HS-27A (cell line): ENCODE results near the gene P2RY2.
"Not testable (repeated sequence)": the region's sequence is repeated elsewhere in the genome, so short reads cannot be mapped to it uniquely, and the experiment has no call there.

Source experiments
- DNase-seq: peaks from one replicate; pipeline ENCODE4 v3.0.0-alpha.2; 2012; ENCODE audit warnings: low read depth, missing footprints

The P2RY2 gene

DNA sequence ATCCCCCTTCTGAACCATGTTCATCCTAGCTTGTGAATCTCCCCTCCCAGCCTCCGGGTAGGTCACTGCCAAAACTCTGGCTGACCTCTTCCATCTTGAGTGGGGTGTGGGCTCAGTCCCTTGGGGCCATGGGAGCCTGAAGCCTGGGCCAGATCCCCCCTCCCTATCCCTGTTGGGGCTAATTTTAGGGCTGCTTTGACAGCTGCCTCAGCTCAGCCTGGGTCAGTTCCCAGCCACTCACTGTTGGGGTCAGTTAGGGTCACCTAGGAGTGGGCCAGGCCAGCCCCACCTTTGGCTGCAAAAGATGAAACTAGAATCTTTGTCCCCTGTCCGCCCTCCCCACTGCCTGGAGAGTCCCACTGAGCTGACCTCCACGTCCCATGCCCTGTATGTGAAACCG lies 29.8 kb upstream of the P2RY2 start:
- DNase-seq = no peak

DNA sequence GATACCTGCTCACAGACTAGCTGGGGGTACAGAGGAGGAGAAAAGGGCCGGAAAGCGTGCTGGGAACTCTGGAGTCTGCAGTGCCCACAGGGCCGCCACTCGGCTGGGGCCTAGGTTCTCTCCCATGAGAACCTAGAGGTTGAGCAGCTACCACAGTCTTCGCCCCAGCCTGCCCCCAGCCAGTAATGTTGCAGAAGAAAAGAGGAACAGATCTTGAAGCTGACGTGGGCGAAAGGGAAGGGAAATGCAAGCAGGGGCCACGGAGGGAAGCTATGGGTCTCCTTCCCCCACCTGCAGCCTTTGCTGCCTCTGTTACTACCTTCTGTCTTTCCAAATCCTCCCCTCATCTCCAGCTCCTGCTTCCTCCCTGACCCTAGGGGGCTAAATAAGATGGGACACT lies 28.8 kb upstream of the P2RY2 start:
- no peak for DNase-seq

DNA sequence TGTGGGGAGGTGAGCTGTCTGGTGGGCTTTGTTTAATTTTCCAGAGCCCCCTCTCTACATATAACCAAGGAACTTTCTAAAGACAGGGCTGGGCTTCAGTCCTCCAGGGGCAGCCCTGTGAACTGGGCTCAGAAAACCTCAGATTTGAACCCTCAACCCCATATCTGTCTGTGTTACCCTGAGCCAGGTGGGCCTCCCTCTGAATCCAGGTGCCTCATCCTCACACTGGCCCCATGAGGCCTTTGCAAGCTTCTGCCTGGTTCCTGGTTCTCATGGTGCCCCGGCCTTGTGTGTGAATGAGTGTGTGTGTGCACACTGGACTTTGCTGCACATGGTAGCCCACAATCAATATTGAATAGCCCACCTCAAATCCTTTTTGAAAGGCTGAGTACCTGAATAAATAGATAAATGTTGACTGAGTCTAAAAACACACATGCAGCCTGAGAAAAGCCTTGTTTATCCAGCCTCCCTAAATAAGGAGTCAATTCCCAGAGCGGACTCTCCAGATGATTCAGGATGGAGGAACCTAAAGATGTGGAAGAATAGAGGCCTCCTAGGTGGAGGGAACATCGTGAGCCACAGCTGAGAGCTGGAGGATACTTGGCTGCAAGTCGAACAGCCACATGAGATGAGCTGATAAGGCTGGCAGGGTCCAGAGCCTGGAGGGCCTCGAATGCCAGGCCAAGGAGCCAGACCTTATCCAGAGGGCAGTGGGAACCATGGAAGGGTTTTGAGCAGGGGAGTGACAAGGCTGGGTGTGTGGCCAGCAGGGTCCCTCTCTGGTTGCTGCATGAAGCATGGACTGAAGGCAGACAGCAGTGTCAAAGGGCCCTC lies 28.1 kb upstream of the P2RY2 start:
- DNase-seq = no peak

DNA sequence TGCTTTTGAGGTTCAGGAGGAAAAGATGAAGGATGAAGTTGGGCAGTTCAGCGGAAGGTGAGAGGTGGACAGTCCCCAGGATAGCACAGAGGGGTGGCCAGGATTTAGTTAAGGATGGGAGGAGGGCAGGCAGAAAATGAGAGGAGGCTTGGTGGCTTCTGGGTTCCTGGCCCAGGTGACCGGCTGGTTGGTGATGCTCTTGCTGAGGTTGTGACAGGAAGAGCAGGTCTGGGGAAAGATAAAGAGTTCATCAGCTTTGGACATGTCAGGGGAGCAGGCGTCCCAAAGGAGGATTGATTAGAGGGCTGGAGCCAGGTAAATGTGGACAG lies 27.6 kb upstream of the P2RY2 start:
- no peak for DNase-seq

DNA sequence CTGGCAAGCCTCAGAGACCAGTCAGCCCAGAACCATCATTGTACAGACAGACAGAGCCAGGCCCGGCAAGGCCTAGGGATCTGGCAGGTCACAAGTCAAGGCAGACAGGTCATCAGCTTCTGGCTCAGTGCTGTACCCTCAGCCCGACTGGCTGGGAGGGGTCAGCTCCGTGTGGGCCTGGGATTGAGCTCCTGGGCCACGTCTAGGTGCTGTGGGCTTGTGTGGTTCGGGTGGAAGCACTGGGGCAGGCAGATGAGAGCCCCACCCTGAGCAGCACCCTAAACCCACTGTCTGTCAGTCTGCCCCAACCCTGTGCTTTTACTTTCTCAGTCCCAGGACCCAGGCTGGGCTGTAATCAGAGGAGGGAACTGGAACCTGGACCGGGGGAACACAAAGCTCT lies 26.9 kb upstream of the P2RY2 start:
- DNase-seq = no peak

DNA sequence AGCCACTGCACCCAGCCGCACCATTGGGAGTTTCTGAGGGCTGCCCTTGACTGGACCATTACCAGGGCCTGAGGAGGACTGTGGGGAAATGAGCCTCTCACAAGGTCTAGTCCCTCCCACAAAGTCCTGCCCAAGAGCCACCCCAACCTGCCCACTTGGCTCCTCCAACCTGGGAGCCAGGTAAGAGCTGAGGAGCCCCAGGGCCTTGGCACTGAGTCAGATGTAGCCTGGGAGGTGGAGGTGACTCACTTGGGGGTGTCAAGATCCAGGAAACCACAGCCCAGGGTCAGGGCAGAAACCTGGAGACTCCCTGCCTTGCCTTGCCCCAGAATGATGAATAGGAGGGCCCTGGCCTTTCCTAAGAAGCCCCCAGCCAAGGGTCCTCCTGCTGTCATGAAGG lies 25.8 kb upstream of the P2RY2 start:
- DNase-seq = no peak

DNA sequence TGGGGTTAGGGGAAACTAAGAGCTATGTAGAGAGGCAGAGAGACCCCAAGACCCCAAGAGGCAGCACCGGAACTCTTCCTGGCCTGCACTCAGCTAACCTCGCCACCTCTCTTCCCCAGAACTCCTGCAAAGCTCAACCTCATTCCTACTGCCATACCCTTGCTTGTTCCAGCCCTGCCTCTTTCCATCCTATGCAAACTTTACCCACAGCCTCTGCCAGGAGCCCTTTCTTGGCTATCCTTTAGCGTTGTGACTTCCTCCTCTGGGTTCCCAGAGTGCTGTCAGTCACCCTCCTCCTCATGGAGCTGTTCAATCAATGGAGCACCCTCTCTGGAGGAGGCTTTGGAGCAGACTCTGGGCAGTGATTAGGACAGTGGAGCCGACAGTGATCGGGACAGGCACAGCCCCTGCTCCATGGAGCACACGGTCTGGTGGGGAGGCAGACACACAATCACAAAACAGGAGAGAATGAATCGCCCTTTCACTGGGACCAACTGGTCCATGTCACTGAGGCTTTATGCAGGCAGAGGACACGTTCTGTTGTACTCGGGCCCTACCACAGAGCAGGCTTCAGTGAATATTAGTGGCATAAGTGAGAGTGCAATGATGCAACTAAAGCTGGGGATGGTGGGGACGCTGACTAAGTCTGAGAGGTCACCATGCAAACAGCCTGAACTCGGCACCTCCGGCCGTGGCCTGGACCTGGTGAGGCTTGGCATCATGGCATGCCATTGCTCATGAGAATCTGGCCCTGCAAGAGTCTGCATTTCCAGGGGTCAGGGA lies 24.6 kb upstream of the P2RY2 start:
- DNase-seq = no peak

DNA sequence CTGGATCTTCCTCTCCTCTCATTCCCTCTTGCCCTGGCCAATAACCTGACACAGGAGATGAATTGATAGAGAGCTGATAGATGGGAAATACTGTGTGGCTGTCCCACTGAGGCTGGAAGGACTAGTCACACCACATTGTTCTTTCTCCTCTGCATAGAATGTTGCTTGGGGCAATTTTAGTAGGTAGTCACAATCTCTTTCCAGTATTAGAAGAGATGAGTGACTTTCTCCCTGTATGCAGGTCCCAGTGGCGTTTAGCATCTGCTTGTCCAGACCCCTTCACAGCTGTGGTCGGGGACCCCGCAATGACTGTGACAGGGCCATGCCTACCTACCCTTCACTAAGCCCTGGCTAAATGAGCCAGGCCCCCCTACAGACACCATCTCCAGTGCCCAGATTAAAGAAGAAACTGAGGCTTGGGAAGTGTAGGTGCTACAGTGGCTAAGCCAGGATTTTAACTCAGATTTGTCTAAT lies 24.0 kb upstream of the P2RY2 start:
- DNase-seq = no peak

DNA sequence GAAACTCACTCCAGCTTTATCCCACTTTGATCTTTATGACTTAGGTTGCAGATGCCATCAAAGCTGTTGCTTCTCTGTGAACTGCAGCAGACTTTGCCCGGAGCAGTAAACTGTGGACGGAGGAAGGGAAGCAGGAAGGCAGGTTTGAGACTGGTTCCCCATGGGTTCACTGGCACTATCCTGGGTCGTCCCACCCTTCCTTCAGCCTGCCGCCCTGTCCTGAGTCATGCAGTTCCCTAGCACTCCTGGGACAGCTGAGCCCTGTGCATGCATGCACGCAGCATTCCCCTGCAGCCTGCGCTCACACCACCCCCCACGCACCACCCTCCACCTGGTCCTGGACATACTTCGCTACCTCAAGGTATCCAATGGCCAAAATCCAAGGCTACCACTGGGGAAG lies 23.5 kb upstream of the P2RY2 start:
- no peak for DNase-seq

DNA sequence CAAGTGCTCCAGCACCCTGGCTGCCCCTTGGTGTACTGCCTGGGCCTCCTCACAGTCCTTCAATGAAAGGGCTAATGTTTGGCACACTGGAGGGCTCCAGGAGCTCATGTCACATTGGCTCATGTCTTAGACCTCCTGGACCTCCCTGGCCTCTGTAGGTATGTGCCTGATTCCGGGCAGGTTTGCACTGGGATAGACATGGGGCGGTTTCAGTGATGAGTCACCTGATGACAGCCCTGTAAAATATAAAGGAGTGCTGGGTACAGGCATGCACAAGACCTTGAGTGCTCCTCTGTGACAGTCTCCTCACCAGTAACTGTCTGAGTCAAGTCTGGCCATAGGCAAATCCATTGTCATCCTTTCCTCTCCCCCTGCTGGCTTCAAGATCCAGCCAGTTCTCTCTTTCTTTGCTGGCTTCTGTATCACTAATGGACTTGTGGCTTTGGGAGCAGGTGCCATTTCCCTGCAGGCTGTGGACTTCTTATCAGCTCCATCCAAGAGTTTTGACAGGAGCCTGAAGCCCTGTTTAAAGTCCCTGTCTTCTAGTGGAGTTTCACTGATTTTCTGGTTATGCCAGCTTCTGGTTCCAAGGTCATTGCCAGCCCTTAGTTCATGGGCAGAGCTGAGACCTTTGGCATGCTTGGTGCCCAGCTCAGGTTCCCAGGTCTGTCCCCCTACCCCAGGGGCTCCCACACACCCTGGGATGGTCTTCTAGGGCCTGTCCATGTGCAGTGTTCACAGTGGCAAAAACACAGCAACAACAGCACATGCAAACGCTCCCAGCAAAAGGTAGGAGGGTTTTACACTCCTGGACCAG lies 22.7 kb upstream of the P2RY2 start:
- no peak for DNase-seq

DNA sequence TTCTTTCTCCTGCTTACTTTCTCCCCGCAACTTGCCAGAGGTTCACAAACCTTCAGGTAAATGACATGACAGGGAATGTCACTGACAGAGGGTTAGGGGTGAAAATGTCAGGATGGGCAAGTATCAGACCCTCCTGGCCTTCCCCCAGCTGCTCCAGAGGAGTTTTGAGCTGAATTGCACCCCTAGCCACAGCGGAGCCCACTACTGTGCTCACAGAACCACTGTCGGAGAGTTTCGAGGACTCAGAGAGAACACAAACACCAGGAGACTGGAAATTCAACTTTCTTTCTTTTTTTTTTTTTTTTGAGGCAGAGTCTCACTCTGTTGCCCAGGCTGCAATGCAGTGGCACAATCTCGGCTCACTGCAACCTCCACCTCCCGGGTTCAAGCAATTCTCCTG lies 21.5 kb upstream of the P2RY2 start:
- DNase-seq = no peak

DNA sequence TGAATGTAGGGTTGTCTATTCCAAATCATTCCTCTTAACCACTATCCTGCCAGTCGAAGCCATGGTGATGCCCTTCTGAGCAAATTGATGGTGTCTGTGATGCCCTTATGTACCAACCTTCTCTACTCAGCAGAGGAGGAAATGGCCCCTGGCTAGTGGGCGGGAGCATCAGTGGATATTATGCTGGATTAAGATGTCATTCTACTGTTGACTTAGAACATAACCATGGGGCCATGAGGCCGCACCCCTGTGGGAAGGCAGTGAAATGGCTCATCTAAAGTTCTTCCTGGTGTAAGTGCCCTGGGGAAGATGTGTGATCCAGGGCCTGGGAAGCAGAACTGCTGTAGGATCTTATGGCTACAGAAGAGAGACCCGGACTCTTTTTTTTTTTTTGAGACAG lies 20.7 kb upstream of the P2RY2 start:
- DNase-seq = no peak

DNA sequence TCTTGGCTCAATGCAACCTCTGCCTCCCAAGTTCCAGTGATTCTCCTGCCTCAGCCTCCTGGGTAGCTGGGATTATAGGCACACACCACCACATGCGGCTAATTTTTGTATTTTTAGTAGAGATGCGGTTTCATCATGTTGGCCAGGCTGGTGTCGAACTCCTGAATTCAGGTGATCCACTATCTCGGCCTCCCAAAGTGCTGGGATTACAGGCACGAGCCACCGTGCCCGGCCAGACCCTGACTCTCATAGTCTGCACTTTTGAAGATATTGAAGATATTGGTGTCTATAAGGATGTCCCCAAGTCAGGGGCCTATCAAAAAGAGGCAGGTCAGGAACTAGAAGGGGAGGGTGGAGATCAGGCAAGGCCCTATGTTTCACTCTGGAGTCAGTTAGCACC lies 20.3 kb upstream of the P2RY2 start:
- DNase-seq = not testable (repeated sequence)

DNA sequence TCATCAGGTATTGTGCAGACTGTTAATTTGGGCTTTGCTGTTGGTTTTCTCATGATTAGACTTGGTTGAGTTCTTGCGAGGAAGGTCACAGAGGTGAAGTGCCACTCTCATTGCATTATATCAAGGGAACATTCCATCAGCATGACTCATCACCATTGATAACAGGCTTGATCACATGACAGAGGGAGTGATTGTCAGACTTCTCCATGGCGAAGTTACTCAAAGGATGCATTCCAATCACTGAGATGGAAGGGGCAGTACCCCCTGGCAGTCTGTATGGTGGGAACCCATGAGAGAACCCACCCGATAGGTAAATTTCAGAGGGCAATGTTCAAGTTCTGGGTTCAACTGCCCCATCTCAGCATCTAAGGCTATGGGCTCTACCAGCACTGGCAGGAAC lies 19.4 kb upstream of the P2RY2 start:
- DNase-seq = peak; percentile 68

DNA sequence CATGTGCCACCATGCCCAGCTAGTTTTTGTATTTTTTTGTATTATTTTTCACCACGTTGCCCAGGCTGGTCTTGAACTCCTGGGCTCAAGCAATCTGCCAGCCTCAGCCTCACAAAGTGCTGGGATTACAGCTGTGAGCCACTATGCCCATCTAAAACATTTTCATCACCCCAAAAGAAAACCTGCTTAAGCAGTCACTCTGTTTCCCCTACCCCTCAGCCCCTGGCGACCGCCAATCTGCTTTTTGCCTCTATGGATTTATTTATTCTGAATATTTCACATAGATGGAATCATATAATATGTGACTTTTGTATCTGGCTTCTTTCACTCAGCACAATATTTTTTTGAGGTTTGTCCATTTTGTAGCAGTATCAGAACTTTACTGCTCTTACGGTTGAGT lies 18.6 kb upstream of the P2RY2 start:
- DNase-seq = no peak

DNA sequence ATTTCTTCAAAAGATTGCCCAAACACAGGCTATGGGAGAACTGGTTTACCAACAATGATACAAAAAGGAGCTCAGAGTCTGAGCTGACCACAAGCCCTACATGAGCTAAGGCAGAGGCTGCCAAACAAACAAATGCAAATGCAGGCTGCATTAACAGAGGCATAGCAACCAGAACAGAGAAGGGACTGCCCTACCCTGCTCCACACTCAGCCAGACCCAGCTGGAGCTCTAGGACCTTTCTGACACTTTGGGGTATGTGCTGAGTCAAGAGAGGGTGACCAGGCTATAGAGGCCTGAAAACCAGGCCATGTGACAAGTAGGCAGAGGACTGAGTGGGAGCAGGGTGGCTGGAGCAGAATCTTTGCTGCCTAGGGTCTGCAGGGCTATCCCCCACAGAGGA lies 17.8 kb upstream of the P2RY2 start:
- no peak for DNase-seq

DNA sequence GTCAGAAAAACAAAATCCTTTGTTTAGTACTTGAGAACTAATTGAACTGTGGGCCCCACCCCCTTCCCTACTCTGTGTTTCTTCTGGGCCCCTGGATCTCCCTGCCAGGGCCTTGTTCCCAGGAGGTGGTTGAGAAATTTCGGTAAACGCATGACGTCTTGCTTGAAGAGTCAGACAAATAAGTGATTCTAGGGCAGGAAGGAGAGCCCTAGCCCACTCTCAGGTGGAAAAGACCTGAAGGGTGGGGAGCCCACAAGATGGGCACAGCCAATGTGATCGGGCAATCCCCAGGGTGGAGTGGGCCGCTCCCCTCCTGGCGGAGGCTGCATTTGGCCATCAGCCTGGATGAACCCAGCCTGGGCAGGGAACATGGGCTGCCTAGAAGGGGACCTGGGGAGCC lies 16.8 kb upstream of the P2RY2 start:
- DNase-seq = no peak

DNA sequence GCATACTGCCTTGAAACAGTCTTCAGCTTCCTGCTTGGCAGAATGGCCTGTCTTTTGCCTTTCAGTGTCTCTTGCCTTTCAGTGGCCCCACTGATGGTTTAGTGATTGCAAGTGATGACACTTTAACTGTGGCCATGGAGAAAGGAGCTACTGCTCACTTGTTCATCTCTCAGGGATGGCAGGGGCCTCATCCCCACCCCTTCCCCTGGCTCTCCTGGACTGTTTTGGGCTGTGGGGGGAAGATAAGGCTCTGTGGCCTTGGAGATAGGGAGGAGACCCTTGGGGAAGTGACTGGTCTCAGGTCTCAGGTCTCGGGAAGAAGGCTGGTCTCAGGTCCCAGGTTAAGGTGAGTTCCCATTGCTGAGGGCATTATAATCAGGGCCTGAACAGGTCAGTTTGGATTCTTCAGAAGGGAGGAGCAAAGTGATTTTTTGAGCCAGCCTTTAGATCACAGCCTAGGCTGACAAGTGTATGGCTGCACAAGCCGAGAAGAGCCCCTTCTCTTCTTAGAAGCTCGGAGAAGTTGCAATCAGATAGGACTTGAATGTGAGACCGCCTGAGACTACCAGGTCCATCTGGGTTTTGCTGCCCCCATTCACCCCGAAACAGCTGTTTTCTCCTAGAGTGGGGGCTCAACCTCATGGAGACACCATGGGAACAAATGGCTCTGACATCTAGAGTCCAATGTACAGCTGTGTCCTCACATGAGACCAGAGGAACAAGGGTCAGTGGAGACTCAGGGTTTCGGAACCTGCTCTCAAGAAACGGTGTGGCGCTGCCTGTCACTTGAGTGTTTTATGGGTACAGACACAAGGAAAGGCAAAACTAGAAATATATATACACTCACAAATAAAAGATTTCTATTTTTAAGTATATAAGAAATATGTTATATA lies 15.9 kb upstream of the P2RY2 start:
- DNase-seq = no peak

DNA sequence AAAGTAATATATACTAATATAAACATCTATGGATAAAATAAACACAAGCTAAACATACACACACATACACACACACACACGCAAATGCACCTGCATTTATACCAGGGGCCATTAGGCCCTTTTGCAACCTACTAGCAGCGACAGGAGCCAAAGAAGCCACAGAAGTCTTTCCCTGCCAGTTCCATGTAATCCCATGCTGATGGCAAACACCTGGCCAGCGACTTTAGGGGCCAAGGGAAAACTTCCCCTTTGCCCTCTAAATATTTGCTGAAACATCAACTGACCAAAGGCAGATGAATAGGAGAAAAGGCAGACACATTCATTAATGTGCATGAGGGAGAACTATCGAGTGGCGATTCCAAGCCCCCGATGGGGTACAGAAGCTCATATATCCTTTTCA lies 14.8 kb upstream of the P2RY2 start:
- DNase-seq = no peak

DNA sequence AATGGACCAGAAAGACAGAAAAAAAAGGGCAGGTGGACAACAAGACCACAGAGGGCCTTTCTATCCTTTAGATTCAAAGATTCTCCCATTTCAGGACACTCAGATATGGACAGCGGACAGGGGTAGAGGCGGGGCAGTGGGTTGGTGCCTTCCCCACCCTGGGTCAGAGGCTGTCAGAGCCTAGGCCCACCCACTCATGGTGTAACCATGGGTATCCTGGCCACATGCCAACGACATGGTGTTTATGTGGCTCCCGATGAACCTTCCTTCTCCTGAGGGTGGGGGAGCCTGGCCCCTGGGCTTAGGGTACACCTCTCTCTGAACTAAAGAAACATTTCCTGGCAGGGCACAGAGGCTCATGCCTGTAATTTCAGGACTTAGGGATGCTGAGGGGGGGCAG lies 14.3 kb upstream of the P2RY2 start:
- no peak for DNase-seq

DNA sequence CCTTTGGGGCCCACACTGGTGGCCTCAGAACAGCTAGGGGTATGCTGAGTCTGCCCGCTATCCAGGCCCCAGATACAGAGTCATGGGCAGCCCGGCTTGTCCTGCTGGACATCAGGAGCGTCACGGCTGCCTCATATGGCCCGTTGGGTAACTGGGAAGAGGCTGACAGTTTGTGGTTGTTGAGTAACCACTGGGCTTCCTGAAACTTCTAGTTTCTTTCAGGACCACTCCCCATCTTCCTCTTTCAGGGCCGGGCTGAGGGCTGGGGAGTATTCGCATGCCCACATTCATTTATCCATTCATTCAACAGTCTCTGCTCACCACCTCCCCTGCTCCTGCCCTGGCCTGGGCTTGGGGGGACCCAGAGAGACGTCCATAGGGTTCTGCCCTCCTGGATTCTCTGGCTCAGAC lies 13.4 kb upstream of the P2RY2 start:
- no peak for DNase-seq
